Activated CD4-positive, alpha-beta T cell treated with anti-CD3 and anti-CD28 coated beads, Interleukin-2, amount 50 U/mL, for 24 hours (primary cell): Measurements from ENCODE around the gene TLN1.
A peak's percentile ranks its signal among the peaks of the same experiment; 100 is the strongest.

ENCODE experiments used
- DNase-seq, 2 donors: peaks; one replicate each; pipeline ENCODE4 v3.0.0-alpha.2; 2020; ENCODE audit warnings: low read depth in 1 of 2, low spot score in 1 of 2

Gene TLN1

GRCh38 chr9:35732185-35732799 lies at the start of gene TLN1, which contains the start of gene CREB3:
Gene TLN1, minus strand, starts transcription at chr9:35732195. Its CDS starts 6,501 bp downstream, at chr9:35725694.
Gene CREB3, plus strand, starts transcription at chr9:35732666. Its CDS starts 107 bp downstream, at chr9:35732773.
- DNase-seq, result peak; percentile 88 to 96

GRCh38 chr9:35781066-35781465 lies 49.1 kb upstream of the TLN1 start:
- DNase-seq, result no peak

- DNase-seq, result no peak
These were observed 46.5 kb upstream of the TLN1 start for GRCh38 chr9:35778496-35778895.

GRCh38 chr9:35776018-35776417 lies 44.0 kb upstream of the TLN1 start:
- no peak for DNase-seq

GRCh38 chr9:35774907-35775635 lies 43.1 kb upstream of the TLN1 start:
- no peak for DNase-seq

- no peak for DNase-seq
These were observed 39.9 kb upstream of the TLN1 start for GRCh38 chr9:35771943-35772342.

- DNase-seq, result no peak
These were observed 39.5 kb upstream of the TLN1 start for GRCh38 chr9:35771534-35771933.

- no peak for DNase-seq
These were observed 39.1 kb upstream of the TLN1 start for GRCh38 chr9:35771075-35771433.

GRCh38 chr9:35769763-35770162 lies 37.8 kb upstream of the TLN1 start:
- DNase-seq, result no peak

GRCh38 chr9:35767458-35767857 lies 35.5 kb upstream of the TLN1 start:
- no peak for DNase-seq

- no peak for DNase-seq
These were observed 35.0 kb upstream of the TLN1 start for GRCh38 chr9:35766997-35767396.

GRCh38 chr9:35763803-35764202 lies 31.8 kb upstream of the TLN1 start:
- DNase-seq, result no peak

GRCh38 chr9:35763181-35763580 lies 31.2 kb upstream of the TLN1 start:
- no peak for DNase-seq

- no peak for DNase-seq
These were observed 28.7 kb upstream of the TLN1 start for GRCh38 chr9:35760651-35761050.

GRCh38 chr9:35759795-35760194 lies 27.8 kb upstream of the TLN1 start:
- no peak for DNase-seq

GRCh38 chr9:35758475-35759050 lies 26.6 kb upstream of the TLN1 start:
- DNase-seq, result no peak

GRCh38 chr9:35757892-35758275 lies 25.9 kb upstream of the TLN1 start:
- no peak for DNase-seq

GRCh38 chr9:35757226-35757891 lies 25.4 kb upstream of the TLN1 start:
- peak in 1 of 2 donors; percentile 21 for DNase-seq

- peak; percentile 60 to 78 for DNase-seq
These were observed 24.6 kb upstream of the TLN1 start for GRCh38 chr9:35756275-35757225.

- no peak for DNase-seq
These were observed 23.1 kb upstream of the TLN1 start for GRCh38 chr9:35755071-35755470.

- DNase-seq, result no peak
These were observed 22.3 kb upstream of the TLN1 start, which contains the start of gene MSMP for GRCh38 chr9:35754264-35754663. Gene MSMP, minus strand, starts transcription at chr9:35754276. Its CDS starts 147 bp downstream, at chr9:35754129.
